ENCODE data around the gene OR2T10.

OR2T10 gene

DNA sequence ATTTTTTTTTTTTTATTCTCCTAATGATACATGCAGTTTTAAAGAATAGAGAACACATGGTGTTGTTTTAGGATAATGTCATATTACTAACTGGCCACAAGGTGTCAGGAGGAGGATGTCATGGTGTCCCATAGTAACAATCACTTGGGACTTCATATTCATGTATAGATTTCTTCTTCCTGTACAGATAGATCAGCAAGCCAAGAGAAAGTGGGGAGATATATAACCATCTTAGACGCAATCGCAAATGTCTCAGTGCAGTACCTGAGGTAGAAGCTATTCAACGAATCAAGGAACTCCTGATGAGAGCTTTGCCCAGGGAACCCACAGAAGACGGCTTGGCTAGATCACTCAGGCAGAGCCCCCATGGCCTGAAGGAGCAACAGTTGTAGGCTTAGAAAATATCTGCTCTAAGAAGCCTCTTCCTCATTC, 25.1 kb upstream of the OR2T10 start:
- Mint-ChIP-seq H3K27ac (no peak overlapping the region), H3K36me3 (ENCODE audit: insufficient read depth) (no peaks in the 10 kb centered on the region), H3K4me1 (ENCODE audit: low read depth in 2 of 2) (no peaks in the 10 kb centered on the region), H3K4me3 (no peak overlapping the region), H3K27me3 (no peaks in the 10 kb centered on the region), H3K9me3 (no peaks in the 10 kb centered on the region)
- DNase-seq (no peak), ATAC-seq (replicated peaks) (no peak)

DNA sequence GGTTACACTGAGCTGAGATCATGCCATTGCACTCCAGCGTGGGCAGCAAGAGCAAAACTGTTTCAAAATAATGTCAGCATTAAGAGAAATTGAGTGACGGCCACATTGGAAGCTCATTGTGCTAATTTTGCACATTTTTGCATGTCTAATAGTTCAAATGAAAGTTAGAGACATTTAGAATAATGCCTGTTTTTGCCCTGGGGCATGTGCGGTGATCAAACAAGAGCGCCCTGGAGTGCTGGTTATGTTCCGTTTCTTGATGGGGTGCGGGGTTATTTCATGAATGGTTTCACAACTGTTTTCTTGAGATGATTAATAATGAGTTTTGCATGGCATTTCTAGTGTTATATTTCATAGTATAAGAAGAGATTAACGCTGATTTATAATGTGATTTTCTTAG, 24.3 kb upstream of the OR2T10 start:
- no peaks in the 10 kb centered on the region for H3K9me3 Mint-ChIP-seq
- H3K4me1 Mint-ChIP-seq (ENCODE audit: low read depth in 2 of 2) = no peaks in the 10 kb centered on the region
- DNase-seq = no peak
- no peaks in the 10 kb centered on the region for H3K27me3 Mint-ChIP-seq
- no peak overlapping the region for H3K4me3 Mint-ChIP-seq
- ATAC-seq (replicated peaks) = no peak
- no peaks in the 10 kb centered on the region for H3K36me3 Mint-ChIP-seq (ENCODE audit: insufficient read depth)
- no peak overlapping the region for H3K27ac Mint-ChIP-seq

DNA sequence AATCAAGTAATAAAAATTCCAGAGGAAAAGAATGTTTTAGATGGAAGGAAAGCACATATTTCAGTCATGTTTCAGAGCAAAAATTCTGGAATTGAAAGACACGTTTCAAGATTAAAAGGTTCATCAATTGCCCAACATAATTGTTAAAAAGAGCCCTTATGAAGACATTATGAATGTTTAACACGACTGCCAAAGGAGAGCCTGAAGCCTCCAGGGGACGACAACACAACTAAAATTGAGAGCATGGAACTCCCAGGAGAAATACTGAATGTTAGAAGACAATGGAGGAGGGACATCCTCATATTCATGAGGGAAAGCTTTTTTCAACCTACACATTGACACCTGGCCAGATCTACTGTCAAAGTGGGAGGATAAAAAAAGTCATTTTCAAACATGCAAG, 21.4 kb upstream of the OR2T10 start:
- H3K4me3 Mint-ChIP-seq = no peak overlapping the region

DNA sequence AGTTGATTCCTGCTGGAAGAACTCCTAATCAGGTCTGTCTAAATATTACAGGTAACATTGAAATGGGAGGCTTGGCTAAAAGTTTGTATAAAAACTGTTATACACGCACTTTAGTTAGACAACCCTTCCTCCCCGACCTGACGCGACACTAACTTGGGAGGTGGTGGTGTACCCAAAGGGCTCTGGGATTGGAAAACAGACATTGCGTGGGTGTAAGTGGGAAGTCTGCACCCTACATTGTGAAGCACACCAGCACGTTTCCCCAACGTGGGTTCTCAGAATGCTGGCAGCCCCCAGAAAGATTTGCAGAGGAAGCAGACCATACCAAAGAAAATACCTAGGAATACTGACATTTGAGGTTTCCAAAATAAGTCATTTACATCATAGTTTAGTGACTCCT, 20.6 kb upstream of the OR2T10 start:
- H3K4me1 Mint-ChIP-seq (ENCODE audit: low read depth in 2 of 2) = no peaks in the 10 kb centered on the region
- ATAC-seq (replicated peaks) (no peak), DNase-seq (no peak)
- no peaks in the 10 kb centered on the region for H3K9me3 Mint-ChIP-seq
- H3K36me3 Mint-ChIP-seq (ENCODE audit: insufficient read depth) = no peaks in the 10 kb centered on the region
- no peak overlapping the region for H3K27ac Mint-ChIP-seq
- H3K4me3 Mint-ChIP-seq = no peak overlapping the region
- H3K27me3 Mint-ChIP-seq = peaks cover 0 to 4% of the 10 kb centered on the region in 2 donors

More for the DNA sequence above, 21.4 kb upstream of the OR2T10 start:
- DNase-seq = peak in 1 of 3 experiments; percentile 17
- no peak for ATAC-seq (replicated peaks)
- no peaks in the 10 kb centered on the region for H3K9me3 Mint-ChIP-seq
- H3K27ac Mint-ChIP-seq = no peak overlapping the region
- H3K36me3 Mint-ChIP-seq (ENCODE audit: insufficient read depth) = no peaks in the 10 kb centered on the region
- no peaks in the 10 kb centered on the region for H3K4me1 Mint-ChIP-seq (ENCODE audit: low read depth in 2 of 2)
- H3K27me3 Mint-ChIP-seq = no peaks in the 10 kb centered on the region

DNA sequence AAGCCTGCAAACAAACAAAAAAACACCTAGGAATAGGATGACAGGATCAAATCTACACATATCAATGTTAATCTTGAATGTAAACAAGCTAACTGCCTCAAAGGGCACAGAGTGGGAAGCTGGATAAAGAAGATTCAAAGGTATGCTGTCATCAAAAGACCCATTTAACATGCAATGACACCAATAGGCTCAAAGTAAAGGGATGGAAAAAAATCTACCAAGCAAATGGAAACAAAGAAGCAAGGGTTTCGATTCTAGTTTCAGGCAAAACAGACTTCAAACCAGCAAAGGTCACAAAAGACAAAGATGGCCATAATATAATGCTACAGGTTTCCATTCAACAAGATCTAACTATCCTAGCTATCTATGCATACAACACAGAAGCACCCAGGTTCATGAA, 16.2 kb upstream of the OR2T10 start:
- Mint-ChIP-seq H3K36me3 (ENCODE audit: insufficient read depth) (no peaks in the 10 kb centered on the region), H3K4me3 (no peak overlapping the region), H3K9me3 (no peaks in the 10 kb centered on the region), H3K27ac (no peak overlapping the region), H3K4me1 (ENCODE audit: low read depth in 2 of 2) (no peaks in the 10 kb centered on the region), H3K27me3 (peaks cover 0 to 24% of the 10 kb centered on the region in 2 donors)
- DNase-seq (no peak), ATAC-seq (replicated peaks) (no peak)

DNA sequence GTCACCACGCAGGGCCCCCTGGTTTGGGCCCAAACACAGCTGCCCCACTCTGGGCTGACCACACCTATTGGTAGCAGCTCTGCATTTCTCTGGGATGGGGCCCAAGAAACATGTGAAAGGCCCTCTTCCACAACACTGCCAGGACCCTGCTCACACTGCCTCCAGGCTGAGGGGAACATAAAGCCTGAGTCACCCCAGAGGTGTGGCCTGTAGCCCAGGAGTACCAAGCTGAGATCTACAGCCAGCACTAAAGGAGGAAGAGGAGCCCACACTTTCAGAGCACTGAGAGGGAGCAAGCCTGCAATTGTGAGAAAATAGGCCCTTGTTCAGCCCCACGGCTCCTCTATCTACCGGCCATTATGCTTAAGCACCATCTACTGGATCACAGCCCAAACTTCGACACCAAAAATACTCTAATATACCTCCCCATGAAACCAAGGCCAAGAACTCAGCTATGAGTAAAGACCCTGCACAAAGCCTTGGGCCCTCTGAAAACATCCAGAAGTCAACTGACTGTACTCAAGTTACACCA, 14.4 kb upstream of the OR2T10 start:
- Mint-ChIP-seq H3K4me1 (ENCODE audit: low read depth in 2 of 2) (no peaks in the 10 kb centered on the region), H3K36me3 (ENCODE audit: insufficient read depth) (no peaks in the 10 kb centered on the region), H3K4me3 (no peak overlapping the region), H3K27me3 (peaks cover 0 to 28% of the 10 kb centered on the region in 2 donors), H3K27ac (no peak overlapping the region), H3K9me3 (no peaks in the 10 kb centered on the region)
- ATAC-seq (replicated peaks) = no peak
- DNase-seq = no peak

DNA sequence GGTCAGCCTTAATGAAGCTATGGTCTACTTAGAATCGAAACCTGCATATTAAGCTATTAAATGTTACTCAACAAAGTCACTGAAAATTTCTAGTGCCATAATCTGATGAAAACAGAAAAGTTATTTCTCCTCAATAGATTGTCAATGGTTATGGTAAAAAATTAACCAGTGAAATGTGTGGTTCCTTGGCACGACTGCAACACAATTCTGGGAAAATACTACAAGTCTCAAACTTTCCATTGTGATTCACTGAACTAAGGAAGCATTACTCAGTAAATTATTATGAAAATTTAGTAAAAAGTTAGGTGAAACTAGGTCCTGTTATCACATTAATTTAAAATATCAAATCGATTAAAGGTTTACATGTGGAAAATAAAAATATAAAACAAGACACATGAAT, 12.8 kb upstream of the OR2T10 start:
- no peaks in the 10 kb centered on the region for H3K4me1 Mint-ChIP-seq (ENCODE audit: low read depth in 2 of 2)
- no peak overlapping the region for H3K4me3 Mint-ChIP-seq
- no peaks in the 10 kb centered on the region for H3K9me3 Mint-ChIP-seq
- peaks cover 0 to 38% of the 10 kb centered on the region in 2 donors for H3K27me3 Mint-ChIP-seq
- no peaks in the 10 kb centered on the region for H3K36me3 Mint-ChIP-seq (ENCODE audit: insufficient read depth)
- no peak overlapping the region for H3K27ac Mint-ChIP-seq
- DNase-seq (no peak), ATAC-seq (replicated peaks) (no peak)

DNA sequence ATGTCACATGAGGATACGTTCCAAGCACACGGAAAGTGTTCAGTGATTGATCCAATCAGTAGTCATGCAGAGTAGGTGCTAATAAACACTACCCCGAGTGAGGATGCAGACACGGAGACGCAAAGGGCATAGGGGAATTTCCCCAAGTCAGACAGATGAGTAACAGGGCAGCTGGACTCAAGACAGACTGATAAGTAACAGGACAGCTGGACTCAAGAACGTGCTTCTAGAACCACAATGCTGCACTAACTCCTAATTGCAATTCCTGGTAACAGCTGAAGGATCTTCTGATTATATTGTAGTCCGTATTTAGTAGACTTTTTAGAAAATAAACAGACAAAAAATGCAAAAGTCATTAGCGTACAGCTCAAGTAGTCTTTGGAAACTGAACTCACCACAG, 1.9 kb upstream of the OR2T10 start:
- H3K9me3 Mint-ChIP-seq = no peaks in the 10 kb centered on the region

DNA sequence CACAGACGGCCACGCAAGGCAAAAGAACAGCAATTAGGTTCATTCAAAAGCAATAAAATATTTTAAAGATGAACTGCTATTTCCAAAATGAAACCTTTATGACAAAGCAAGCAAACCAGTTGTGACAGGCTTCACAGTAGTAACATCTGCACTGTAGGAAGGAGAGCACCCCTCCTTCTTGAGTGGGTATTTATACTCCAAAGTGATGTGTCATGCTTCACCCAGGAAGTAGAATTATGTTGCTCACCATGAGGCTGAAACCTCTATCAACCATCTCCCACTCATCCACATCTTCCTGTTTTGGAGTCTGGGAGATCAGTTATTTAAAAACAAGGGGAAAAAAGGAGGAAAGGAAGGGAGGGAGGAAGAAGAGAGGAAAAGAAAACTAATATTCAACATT, 885 bp downstream of the OR2T10 start:
- ATAC-seq (replicated peaks) = no peak
- Mint-ChIP-seq H3K27me3 (peaks cover 14 to 19% of the 10 kb centered on the region in 2 donors), H3K27ac (no peak overlapping the region), H3K36me3 (ENCODE audit: insufficient read depth) (no peaks in the 10 kb centered on the region), H3K4me1 (ENCODE audit: low read depth in 2 of 2) (no peaks in the 10 kb centered on the region), H3K4me3 (no peak overlapping the region), H3K9me3 (no peaks in the 10 kb centered on the region)
- DNase-seq = no peak

More for the DNA sequence above, 1.9 kb upstream of the OR2T10 start:
- Mint-ChIP-seq H3K36me3 (ENCODE audit: insufficient read depth) (no peaks in the 10 kb centered on the region), H3K27ac (no peak overlapping the region), H3K4me3 (no peak overlapping the region), H3K27me3 (peaks cover 11 to 26% of the 10 kb centered on the region in 2 donors), H3K4me1 (ENCODE audit: low read depth in 2 of 2) (no peaks in the 10 kb centered on the region)
- no peak for DNase-seq
- ATAC-seq (replicated peaks) = no peak

DNA sequence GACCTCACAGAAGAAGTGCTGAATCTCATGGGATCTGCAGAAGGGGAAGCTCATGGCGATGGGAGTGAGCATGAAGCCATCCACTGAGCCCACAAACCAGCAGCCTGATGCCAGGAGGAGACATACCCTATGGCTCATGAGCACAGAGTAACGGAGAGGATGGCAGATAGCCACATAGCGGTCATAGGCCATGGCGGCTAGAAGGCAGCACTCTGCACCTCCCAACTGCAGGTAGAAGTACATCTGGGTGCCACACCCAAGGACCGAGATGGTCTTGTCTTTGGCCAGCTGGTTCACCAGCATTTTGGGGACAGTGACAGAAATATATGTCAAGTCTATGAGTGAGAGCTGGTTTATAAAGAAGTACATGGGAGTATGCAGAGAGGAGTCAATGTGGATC, 4.3 kb downstream of the OR2T10 start:
- H3K27me3 Mint-ChIP-seq = peaks cover 14 to 19% of the 10 kb centered on the region in 2 donors

DNA sequence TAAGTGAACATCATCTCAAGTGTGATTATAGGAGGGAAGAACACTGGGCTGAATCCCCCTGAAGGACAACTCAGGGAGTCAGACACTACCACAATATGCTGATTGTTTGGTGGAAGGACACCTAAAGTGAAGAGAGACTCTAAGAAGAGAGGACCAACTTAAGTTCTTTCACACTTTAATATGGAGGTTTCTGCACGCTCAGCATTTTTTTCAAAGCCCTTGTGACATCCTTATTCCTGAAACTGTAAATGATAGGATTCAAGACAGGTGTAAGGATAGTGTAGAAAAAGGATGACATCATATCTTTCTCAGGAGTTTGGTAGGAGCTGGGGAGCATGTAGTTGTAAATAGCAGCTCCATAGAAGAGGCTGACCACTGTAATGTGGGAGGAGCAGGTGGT, 4.8 kb downstream of the OR2T10 start:
- H3K4me3 Mint-ChIP-seq = no peak overlapping the region

More for the DNA sequence above, 4.3 kb downstream of the OR2T10 start:
- no peaks in the 10 kb centered on the region for H3K9me3 Mint-ChIP-seq
- no peak overlapping the region for H3K4me3 Mint-ChIP-seq
- no peak for DNase-seq
- no peaks in the 10 kb centered on the region for H3K36me3 Mint-ChIP-seq (ENCODE audit: insufficient read depth)
- H3K27ac Mint-ChIP-seq = no peak overlapping the region
- no peak for ATAC-seq (replicated peaks)
- no peaks in the 10 kb centered on the region for H3K4me1 Mint-ChIP-seq (ENCODE audit: low read depth in 2 of 2)

DNA sequence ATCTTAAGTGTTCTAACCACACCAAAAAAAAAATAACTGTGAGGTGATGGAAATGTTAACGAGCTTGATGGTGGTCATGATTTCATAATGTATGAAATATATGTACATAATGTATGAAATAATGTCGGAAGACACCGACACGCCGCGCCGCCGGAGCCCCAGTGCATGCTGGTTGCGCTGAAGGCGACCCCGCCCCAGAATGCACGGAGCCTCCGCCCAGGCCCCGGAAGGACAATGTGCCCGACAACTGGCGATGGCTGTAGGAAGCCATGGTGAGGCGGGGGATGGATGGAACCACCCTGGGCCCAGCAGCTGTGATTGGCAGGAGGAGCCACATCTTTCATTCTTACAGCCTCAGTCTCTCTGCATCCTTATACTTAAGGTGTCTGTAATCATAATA, 7.4 kb downstream of the OR2T10 start:
- ATAC-seq (replicated peaks) = no peak
- Mint-ChIP-seq H3K4me3 (no peak overlapping the region), H3K27me3 (peaks cover 23 to 26% of the 10 kb centered on the region in 2 donors), H3K9me3 (no peaks in the 10 kb centered on the region), H3K4me1 (ENCODE audit: low read depth in 2 of 2) (no peaks in the 10 kb centered on the region), H3K36me3 (ENCODE audit: insufficient read depth) (no peaks in the 10 kb centered on the region), H3K27ac (no peak overlapping the region)
- no peak for DNase-seq

More for the DNA sequence above, 4.8 kb downstream of the OR2T10 start:
- Mint-ChIP-seq H3K27ac (no peak overlapping the region), H3K36me3 (ENCODE audit: insufficient read depth) (no peaks in the 10 kb centered on the region), H3K4me1 (ENCODE audit: low read depth in 2 of 2) (no peaks in the 10 kb centered on the region), H3K27me3 (peaks cover 14 to 19% of the 10 kb centered on the region in 2 donors), H3K9me3 (no peaks in the 10 kb centered on the region)
- DNase-seq (no peak), ATAC-seq (replicated peaks) (no peak)

DNA sequence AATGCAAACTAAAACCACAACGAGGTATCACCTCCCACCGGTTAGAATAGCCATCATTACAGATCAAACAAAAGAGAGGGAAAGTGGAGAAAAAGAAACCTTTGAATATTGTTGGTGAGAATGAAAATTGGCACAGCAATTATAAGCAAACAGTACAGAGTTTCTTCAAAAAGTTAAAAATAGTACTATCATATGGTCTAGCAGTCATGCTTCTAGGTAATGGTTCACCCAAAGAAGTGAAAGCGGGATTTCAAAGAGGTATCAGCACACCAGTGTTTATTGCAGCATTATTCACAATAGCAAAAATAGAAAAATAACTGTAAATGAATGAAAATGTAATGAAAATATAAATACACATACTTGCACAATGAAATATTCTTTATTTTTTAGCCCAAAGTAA, 8.2 kb downstream of the OR2T10 start:
- Mint-ChIP-seq H3K27ac (no peak overlapping the region), H3K9me3 (peaks cover 0 to 3% of the 10 kb centered on the region in 2 donors)

DNA sequence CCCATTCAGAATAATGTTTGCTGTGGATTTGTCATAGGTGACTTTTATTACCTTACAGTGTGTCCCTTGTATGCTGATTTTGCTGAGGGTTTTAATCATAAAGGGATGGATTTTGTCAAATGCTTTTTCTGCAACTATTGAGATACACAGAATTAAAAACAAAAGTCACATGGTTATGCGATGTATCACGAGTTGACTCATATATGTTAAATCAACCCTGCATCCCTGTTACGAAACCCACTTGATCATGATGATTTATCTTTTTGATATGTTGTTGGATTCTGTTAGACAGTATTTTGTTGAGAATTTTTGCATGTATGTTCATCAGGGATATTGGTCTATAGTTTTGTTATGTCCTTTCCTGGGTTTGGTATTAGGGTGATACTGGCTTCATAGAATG, 12.2 kb downstream of the OR2T10 start:
- H3K4me1 Mint-ChIP-seq (ENCODE audit: low read depth in 2 of 2) = no peaks in the 10 kb centered on the region
- no peak for ATAC-seq (replicated peaks)
- H3K4me3 Mint-ChIP-seq = no peak overlapping the region
- H3K27ac Mint-ChIP-seq = no peak overlapping the region
- H3K27me3 Mint-ChIP-seq = peaks cover 9 to 24% of the 10 kb centered on the region in 2 donors
- no peaks in the 10 kb centered on the region for H3K36me3 Mint-ChIP-seq (ENCODE audit: insufficient read depth)
- peaks cover 0 to 3% of the 10 kb centered on the region in 2 donors for H3K9me3 Mint-ChIP-seq
- DNase-seq = no peak

More for the DNA sequence above, 8.2 kb downstream of the OR2T10 start:
- no peaks in the 10 kb centered on the region for H3K36me3 Mint-ChIP-seq (ENCODE audit: insufficient read depth)
- peaks cover 23 to 33% of the 10 kb centered on the region in 2 donors for H3K27me3 Mint-ChIP-seq
- ATAC-seq (replicated peaks) (no peak), DNase-seq (no peak)
- no peaks in the 10 kb centered on the region for H3K4me1 Mint-ChIP-seq (ENCODE audit: low read depth in 2 of 2)
- H3K4me3 Mint-ChIP-seq = no peak overlapping the region

Data from effector memory CD8-positive, alpha-beta T cell (primary cell).